H1 (cell line): ENCODE results near the gene NOL4L. TPM values are rescaled to one million over a fixed set of nuclear protein-coding genes. Genes with fewer than 3 reads are reported as not detected.

Experiments used
- GTF2F1 ChIP-seq: IDR thresholded peaks from 2 replicates; pipeline ENCODE4 v1.6.1; 2012; ENCODE audit warnings: low read depth, low read length, improper control_type of control experiment, borderline replicate concordance
- RNF2 ChIP-seq: fragments of 200-900, 300-1000 bp; sonication (generic); IDR thresholded peaks from 2 replicates; pipeline ENCODE4 v1.7.1; 2016; ENCODE audit warnings: borderline replicate concordance, low read depth, mild to moderate bottlenecking, antibody characterized with exemption, low read length; ENCODE audit not compliant: poor library complexity, severe bottlenecking; ENCODE audit errors: missing control alignments
- SIN3A ChIP-seq, 2 experiments: IDR thresholded peaks in 1 of 2; conservative IDR thresholded peaks in 1 of 2; 2 replicates each; pipeline ENCODE4 v1.6.1; 2011 to 2012; ENCODE audit warnings: low read length in 2 of 2, improper control_type of control experiment in 1 of 2, low read depth in 1 of 2, mild to moderate bottlenecking in 1 of 2
- TAF1 ChIP-seq: IDR thresholded peaks from 2 replicates; pipeline ENCODE4 v1.6.1; 2011; ENCODE audit warnings: mild to moderate bottlenecking, low read depth, low read length
- polyA plus RNA-seq, 7 experiments: library from polyadenylated mRNA; depleted of rRNA in 3 of 7; stranded (reverse) in 5 of 7; unstranded in 2 of 7; fragments of >200 nt in 5 of 7; fragments of 200-250 nt in 2 of 7; gene quantifications; 1 replicate in 5 of 7; 2 replicates in 1 of 7; 4 replicates in 1 of 7; pipeline versions ENCODE4 v1.2.1 to v1.2.3, GENCODE V29; 2011 to 2013; ENCODE audit warnings: missing spikeins in 2 of 7, mixed read lengths in 2 of 7
- total RNA-seq: library from RNA; stranded (reverse); fragmentation: NEBNext Ultra II Directional; extraction: Animal tissue kit (Norgen Biotek cat#: 25700); gene quantifications from 2 replicates; pipeline ENCODE4 v1.2.1, GENCODE V29; 2021

The NOL4L gene
- total and polyA plus RNA-seq, 2 of the 8 experiments (the other 6 are each of a cell fraction or from before 2014, with no cell fraction given), result 15.3 to 23.7 TPM

DNA sequence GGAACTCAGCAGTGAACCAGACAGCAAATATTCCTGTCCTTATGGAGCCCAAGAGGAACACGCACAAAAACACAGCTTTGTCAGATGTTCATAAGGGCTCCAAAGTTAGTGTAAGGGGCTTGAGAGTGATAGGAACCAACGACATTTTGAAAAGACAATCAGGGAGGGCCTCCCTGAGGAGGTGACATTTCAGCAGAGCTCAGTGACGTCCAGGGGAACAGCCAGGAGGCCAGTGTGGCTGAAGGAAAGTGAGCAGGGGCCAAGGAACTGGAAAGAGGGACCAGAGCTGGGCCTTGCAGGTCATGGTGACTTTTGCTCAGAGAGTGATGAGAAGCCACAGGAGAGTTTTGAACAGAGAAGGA, 16.1 kb downstream of the NOL4L start (continued):
- TF ChIP-seq TAF1, result no peak
- no peak for TF ChIP-seq SIN3A (conservative IDR thresholded peaks at IDR 0.05 in 1 of 2, IDR thresholded peaks at IDR 0.05 in 1 of 2; ENCODE audit: low read depth in 1 of 2, low read length in 2 of 2)
- TF ChIP-seq GTF2F1, result no peak
- TF ChIP-seq RNF2, result no peak
